Activated T-cell treated with anti-CD3 and anti-CD28 coated beads, Interleukin-2, amount 50 U/mL, for 72 hours (primary cell): ENCODE results near the gene COL19A1. TPM values are rescaled to one million over a fixed set of nuclear protein-coding genes. Genes with fewer than 3 reads are reported as not detected.

Source experiments
- ATAC-seq, 2 donors: fragments of 150-1000 bp; cut with Tn5 transposase; replicated peaks in 1 of 2; 2 replicates each; pipeline ENCODE4 v1.10.0; 2021; ENCODE audit warnings: moderate library complexity in 2 of 2, mild to moderate bottlenecking in 1 of 2
- DNase-seq, 2 donors: peaks; one replicate each; pipeline ENCODE4 v3.0.0; 2021 to 2022; ENCODE audit warnings: mixed read lengths in 1 of 2
- H3K27ac Mint-ChIP-seq: one replicate; pipeline ENCODE4 v1.8.0; 2022; ENCODE audit warnings: mild to moderate bottlenecking, moderate library complexity, mixed read lengths
- H3K27me3 Mint-ChIP-seq: one replicate; pipeline ENCODE4 v1.8.0; 2022; ENCODE audit warnings: low read depth, mixed read lengths
- H3K36me3 Mint-ChIP-seq, 2 donors: one replicate each; pipeline ENCODE4 v1.8.0; 2022; ENCODE audit warnings: mixed read lengths in 2 of 2, mild to moderate bottlenecking in 1 of 2; ENCODE audit not compliant: insufficient read depth in 2 of 2
- H3K4me1 Mint-ChIP-seq: one replicate; pipeline ENCODE4 v1.8.0; 2022; ENCODE audit warnings: low read depth, mixed read lengths
- H3K4me3 Mint-ChIP-seq, 2 donors: one replicate each; pipeline ENCODE4 v1.8.0; 2022; ENCODE audit warnings: mild to moderate bottlenecking in 2 of 2, mixed read lengths in 2 of 2, moderate library complexity in 2 of 2
- H3K9me3 Mint-ChIP-seq, 2 donors: one replicate each; pipeline ENCODE4 v1.8.0; 2022; ENCODE audit warnings: mixed read lengths in 2 of 2
- total RNA-seq, 2 donors: library from RNA; stranded (reverse); gene quantifications; one replicate each; pipeline ENCODE4 v1.2.3, GENCODE V29; 2022

The COL19A1 gene
- total RNA-seq, 2 donors from 2014 or later, result 0.19 to 0.26 TPM

DNA sequence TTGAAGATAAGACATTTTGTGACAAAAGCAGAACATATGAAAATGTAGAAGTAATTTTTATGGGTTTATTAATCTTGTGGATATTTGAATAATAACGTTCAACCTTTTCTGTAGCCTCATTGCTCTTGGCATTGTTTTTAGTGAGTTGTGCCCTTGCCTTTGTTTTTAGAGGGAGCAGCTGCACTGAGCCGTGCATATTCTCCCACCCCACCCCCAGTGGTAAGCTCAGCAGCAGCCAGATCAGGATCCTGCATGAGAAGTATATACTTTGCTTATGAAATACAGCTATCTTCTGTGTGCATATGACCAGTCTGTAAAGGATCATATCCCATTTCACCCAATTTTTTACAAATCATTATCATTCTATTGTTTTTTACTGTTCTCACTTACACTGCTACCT lies 252.3 kb downstream of the COL19A1 start:
- DNase-seq (no peak), ATAC-seq (no peak)
- Mint-ChIP-seq H3K27ac (no peak overlapping the region), H3K9me3 (no peaks in the 10 kb centered on the region), H3K4me3 (no peak overlapping the region), H3K36me3 (no peaks in the 10 kb centered on the region), H3K4me1 (no peaks in the 10 kb centered on the region), H3K27me3 (peaks cover 17% of the 10 kb centered on the region)

DNA sequence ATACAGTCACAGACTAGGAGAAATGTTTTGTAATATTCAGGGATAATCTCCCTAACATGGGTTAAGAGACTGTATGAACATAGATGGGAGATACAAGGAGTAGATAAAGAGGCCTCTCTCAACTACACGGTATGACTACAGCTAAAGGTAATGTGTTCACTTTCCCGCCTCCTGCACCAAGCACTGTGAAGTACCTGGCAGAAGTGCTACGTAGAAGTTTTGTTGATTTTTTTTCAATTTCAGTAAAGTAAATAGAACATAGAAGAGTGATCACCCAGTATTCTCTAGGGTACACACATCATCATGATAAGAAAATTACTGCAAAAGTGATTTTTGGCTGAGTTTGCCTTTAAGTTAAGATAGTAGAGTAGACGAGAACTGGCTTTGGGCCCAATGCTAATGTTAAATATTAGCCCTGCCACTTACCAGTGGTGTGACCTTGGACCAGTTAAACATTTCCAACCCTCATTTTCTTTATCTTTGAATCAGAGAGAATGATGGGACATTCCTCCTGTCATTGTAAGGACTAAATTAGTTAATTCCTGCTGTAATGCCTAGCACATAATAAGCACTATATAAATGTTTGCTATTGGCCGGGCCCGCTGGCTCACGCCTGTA lies 253.0 kb downstream of the COL19A1 start:
- H3K4me3 Mint-ChIP-seq, result no peak overlapping the region
- peaks cover 16% of the 10 kb centered on the region for H3K27me3 Mint-ChIP-seq
- ATAC-seq, result no peak
- H3K27ac Mint-ChIP-seq, result no peak overlapping the region
- no peaks in the 10 kb centered on the region for H3K9me3 Mint-ChIP-seq
- H3K36me3 Mint-ChIP-seq, result no peaks in the 10 kb centered on the region
- no peak for DNase-seq
- no peaks in the 10 kb centered on the region for H3K4me1 Mint-ChIP-seq

DNA sequence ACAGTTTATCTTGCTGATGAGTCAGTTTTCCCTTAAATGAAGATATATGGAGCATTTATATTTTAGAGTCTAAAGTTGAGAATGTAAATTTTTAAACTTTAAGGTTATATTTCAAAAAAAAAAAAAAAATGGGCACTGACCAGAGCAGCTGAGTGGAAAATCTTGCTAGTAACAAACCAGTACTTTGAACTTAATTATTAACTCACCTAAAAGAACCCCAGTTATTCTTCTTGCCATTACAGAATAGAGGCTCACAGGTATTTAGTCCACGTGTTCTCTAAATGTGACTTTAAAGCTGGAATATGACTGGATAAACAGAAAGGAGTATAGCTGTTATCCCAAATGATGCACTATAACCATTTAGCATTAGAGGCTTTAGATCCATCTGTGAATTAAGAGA lies 258.1 kb downstream of the COL19A1 start:
- no peaks in the 10 kb centered on the region for H3K4me1 Mint-ChIP-seq
- H3K27ac Mint-ChIP-seq, result no peak overlapping the region
- ATAC-seq (no peak), DNase-seq (no peak)
- no peaks in the 10 kb centered on the region for H3K36me3 Mint-ChIP-seq
- no peaks in the 10 kb centered on the region for H3K9me3 Mint-ChIP-seq
- H3K27me3 Mint-ChIP-seq, result peaks cover 7% of the 10 kb centered on the region
- no peak overlapping the region for H3K4me3 Mint-ChIP-seq

DNA sequence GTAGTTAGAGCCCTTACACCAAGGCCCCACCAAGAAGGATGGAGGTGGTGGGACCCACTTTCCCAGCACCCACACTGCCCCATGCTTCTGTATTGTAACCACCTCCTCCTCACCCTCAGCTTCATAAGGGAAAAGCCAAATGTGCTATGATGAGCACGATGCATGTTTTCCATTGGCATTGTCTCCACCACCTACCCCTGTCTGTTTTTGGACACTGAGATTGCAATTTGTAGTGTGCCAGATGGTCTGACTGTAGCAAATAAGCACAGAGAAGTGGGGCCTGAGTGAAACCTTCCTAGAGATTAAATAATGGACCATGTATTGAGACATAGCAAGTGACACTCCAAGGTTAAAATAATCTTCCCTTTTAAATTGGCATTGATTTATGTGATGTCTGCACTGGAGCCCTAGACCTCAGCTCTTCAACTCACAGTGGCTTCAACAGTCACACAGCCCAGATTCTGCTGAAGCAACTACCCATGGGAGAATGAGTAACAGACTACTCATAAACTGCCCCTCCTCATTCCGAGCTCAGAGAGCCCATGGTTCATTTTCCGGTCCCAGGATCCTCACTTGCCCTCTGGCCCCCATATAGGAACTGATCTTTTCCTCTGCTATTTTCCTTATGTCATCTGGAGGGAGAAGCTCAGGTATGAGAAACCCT lies 258.7 kb downstream of the COL19A1 start:
- Mint-ChIP-seq H3K27ac (no peak overlapping the region), H3K4me1 (no peaks in the 10 kb centered on the region), H3K4me3 (no peak overlapping the region), H3K9me3 (no peaks in the 10 kb centered on the region), H3K27me3 (peaks cover 7% of the 10 kb centered on the region), H3K36me3 (no peaks in the 10 kb centered on the region)
- DNase-seq (no peak), ATAC-seq (no peak)

DNA sequence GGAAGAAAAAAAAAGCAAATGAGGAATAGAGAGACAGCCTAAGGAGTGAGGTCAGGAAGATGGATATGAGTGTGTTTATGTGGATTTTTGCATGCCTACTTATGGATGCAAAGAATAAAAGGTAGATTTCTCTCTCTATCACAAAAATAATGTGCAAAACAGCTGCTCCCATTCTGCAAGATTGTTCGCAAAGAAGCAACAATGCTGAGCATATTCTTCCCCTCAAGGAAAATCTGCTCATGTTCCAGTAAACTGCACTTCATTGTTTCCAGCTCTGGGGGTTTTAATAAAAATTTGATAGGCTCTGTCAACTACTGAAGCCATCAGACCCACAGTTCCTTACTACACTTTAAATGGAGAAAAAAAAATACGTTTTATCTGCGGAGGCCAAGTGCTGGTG lies 259.2 kb downstream of the COL19A1 start:
- H3K9me3 Mint-ChIP-seq, result no peaks in the 10 kb centered on the region
- H3K36me3 Mint-ChIP-seq, result no peaks in the 10 kb centered on the region
- no peaks in the 10 kb centered on the region for H3K4me1 Mint-ChIP-seq
- H3K27me3 Mint-ChIP-seq, result peaks cover 7% of the 10 kb centered on the region
- ATAC-seq, result no peak
- no peak for DNase-seq
- no peak overlapping the region for H3K4me3 Mint-ChIP-seq
- H3K27ac Mint-ChIP-seq, result no peak overlapping the region

DNA sequence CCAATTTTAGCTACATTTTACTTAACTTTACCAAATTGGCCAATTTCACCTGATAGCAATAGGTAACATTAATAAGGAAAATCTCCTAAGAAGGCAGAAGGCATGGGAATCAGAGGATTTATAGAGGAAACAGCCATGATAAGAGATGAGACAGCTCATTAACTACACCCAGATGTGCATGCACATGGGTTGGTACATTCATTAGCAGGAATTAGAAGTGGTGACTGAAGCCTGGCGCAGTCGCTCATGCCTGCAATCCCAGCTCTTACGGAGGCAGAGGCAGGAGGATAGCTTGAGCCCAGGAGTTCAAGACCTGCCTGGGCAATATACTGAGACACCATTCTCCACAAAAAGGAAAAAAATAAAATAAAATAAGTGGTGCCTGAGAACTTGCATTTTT lies 263.0 kb downstream of the COL19A1 start:
- Mint-ChIP-seq H3K27me3 (peaks cover 7% of the 10 kb centered on the region), H3K27ac (no peak overlapping the region), H3K4me3 (no peak overlapping the region), H3K4me1 (no peaks in the 10 kb centered on the region), H3K36me3 (no peaks in the 10 kb centered on the region), H3K9me3 (no peaks in the 10 kb centered on the region)
- DNase-seq (no peak), ATAC-seq (no peak)

DNA sequence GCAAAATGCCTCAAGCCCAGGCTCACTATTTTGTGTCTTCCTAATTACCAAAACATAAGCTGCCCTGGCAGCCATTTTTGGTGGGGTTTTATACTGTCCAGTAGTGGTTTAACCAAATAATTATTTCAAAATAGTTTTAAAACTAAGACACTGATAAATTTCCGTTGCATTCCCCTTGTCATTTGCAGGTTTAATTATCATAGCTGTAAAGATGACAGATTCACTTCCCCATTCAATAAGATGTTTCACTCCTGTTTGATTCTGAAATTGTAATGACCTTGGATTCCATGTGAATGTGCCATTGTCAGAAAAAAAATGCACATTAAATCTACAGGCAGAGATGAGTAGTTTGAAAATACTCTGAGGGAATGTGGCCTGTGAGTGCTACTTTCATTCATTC lies 264.5 kb downstream of the COL19A1 start:
- ATAC-seq, result no peak
- Mint-ChIP-seq H3K9me3 (no peaks in the 10 kb centered on the region), H3K27me3 (no peaks in the 10 kb centered on the region), H3K27ac (no peak overlapping the region), H3K4me1 (no peaks in the 10 kb centered on the region), H3K36me3 (no peaks in the 10 kb centered on the region), H3K4me3 (no peak overlapping the region)
- DNase-seq, result no peak

DNA sequence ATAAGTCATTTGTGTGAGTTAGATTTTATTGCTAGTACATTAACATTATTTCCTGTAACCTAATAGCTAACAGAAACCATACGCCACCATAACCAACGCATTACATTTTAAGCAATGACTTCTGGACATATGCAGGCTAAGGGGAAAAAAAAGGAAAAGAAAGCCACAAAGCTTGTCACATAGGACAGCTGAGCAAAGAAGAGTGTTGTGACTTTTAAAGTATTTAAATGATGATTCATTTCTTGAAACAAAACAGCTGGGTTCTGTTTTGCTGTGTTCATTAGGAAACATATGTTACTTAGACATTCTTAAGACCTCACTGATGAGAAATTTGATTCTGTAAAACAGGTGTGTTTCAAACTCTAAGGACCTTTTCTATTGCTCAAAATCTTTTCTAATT lies 265.2 kb downstream of the COL19A1 start:
- H3K27me3 Mint-ChIP-seq, result no peaks in the 10 kb centered on the region
- no peak for DNase-seq
- no peaks in the 10 kb centered on the region for H3K4me1 Mint-ChIP-seq
- no peak overlapping the region for H3K4me3 Mint-ChIP-seq
- H3K27ac Mint-ChIP-seq, result no peak overlapping the region
- H3K9me3 Mint-ChIP-seq, result no peaks in the 10 kb centered on the region
- ATAC-seq, result no peak
- no peaks in the 10 kb centered on the region for H3K36me3 Mint-ChIP-seq

DNA sequence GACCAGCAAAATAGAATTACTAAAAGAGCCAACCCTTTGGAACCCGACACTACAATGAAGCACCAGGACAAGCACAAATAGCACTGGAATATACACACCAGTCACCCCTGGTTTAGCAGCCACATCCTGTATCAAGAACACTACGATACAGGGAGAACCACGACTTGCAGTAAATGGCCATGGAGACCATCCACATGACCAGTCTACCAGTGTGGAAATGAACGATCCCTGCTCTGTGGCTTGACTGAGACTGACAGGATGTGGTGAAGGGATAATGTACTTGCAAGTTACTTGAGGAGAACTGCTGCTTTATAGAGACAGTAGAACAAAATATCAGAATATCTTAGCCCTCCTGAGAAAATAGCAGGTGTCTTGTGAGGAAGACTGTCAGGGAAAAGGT lies 266.9 kb downstream of the COL19A1 start:
- no peaks in the 10 kb centered on the region for H3K36me3 Mint-ChIP-seq

DNA sequence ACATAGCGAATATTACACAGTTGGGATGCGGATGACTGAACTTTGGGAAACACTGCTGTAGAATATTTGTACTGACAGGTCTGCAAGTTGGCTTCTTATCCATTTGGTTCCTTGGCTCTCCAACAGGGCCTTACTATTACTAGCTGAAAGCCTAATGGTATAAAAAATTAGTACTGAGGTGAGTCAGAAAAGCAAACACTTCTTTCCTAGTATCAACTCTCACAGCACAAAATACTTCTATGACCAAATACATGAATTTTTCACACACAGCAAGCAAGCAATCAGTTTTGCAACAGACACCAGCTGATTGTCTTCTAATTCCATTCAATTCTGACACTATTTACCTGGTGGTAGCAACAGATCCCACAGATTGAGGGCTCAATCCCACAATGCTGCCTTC lies 268.2 kb downstream of the COL19A1 start:
- Mint-ChIP-seq H3K36me3 (no peaks in the 10 kb centered on the region), H3K27me3 (peaks cover 21% of the 10 kb centered on the region), H3K27ac (no peak overlapping the region), H3K4me3 (no peak overlapping the region), H3K4me1 (no peaks in the 10 kb centered on the region), H3K9me3 (no peaks in the 10 kb centered on the region)
- ATAC-seq, result no peak
- no peak for DNase-seq

More for the DNA sequence above, 266.9 kb downstream of the COL19A1 start:
- Mint-ChIP-seq H3K9me3 (no peaks in the 10 kb centered on the region), H3K27ac (no peak overlapping the region), H3K27me3 (peaks cover 11% of the 10 kb centered on the region), H3K4me3 (no peak overlapping the region), H3K4me1 (no peaks in the 10 kb centered on the region)
- DNase-seq (no peak), ATAC-seq (no peak)

DNA sequence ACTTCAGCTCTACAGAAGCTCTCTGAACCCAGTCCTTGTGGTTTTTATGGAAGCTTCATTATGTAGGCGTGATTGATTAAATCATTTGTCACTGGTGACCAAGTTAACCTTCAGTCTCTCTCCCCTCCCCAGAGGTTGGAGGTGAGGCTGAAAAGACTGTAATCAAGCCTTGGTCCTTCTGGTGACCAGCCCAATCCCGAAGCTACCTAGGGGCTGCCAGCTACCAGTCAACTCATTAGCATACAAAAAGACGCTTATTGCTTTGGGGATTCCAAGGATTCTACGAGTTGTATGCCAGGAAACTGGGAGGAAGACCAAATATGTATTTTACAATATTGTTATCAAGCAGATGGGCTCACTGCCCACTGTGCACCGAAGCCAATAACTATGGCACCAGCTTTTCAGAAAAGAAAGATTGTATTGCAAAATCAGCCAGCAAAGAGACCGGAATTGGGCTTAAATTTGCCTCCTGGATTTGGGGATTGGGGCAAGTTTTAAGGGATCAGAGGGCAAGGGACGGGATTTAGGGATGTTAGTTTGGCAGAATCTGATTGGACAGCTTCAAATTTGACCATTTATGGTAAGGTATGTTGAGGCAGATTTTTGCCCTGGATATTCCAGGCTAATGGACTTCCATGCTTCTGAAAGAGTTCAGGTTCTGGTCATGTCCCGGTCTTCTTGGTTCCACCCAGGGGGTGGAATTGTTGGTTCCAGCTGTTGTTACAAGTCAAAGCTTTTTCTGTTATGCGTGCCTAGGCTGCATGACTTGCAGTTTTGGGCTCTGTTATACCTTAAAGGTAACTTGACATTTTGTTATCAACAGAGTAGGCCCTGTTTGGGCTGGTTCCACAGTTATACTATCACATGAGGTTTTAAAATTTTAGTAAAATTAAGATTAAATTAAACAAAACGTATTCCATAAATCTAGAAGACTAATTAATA lies 269.1 kb downstream of the COL19A1 start:
- Mint-ChIP-seq H3K9me3 (no peaks in the 10 kb centered on the region), H3K27me3 (peaks cover 22% of the 10 kb centered on the region), H3K36me3 (no peaks in the 10 kb centered on the region), H3K4me3 (no peak overlapping the region), H3K27ac (no peak overlapping the region), H3K4me1 (no peaks in the 10 kb centered on the region)
- DNase-seq (no peak), ATAC-seq (no peak)

DNA sequence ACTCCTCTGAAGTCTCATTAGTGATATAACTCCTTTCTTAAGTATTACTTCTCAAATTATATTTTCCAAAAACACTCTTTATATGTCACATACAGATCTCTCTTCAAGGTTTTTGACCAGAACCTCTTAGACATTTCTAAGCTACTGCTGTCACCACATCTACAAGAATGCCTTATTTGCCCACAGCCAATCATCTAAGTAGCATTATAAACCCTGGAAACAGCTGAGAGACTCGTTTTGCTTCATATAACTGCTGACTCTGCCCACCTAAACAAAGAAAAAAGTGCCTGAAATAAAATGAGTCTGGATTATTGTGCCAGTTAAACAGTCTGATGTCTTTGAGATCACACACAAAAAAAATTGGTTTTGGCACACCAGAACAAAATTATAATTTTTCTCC lies 270.6 kb downstream of the COL19A1 start:
- Mint-ChIP-seq H3K27me3 (peaks cover 22% of the 10 kb centered on the region), H3K9me3 (no peaks in the 10 kb centered on the region), H3K4me1 (no peaks in the 10 kb centered on the region), H3K36me3 (no peaks in the 10 kb centered on the region), H3K4me3 (no peak overlapping the region), H3K27ac (no peak overlapping the region)
- ATAC-seq, result no peak
- DNase-seq, result no peak

DNA sequence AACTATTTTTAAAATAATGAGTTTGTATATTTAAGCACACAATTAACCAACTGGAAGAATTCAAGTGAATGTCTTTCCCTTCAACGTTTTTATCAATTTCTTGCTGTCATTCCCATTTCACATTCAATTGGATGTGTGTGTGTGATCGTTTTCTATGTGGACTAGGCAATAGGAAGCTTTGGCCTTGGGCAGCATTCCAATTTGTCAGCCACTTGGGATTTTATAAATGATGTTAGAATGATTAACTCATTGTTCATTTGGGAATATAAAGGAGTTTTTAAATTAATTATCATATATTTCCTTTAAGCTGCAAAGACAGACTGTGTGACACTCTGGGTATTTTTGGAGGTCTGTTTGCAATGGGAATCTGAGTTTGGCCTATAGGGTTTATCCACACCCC lies 274.1 kb downstream of the COL19A1 start:
- Mint-ChIP-seq H3K27ac (no peak overlapping the region), H3K9me3 (peaks cover 0 to 2% of the 10 kb centered on the region in 2 donors), H3K4me3 (no peak overlapping the region), H3K4me1 (no peaks in the 10 kb centered on the region), H3K36me3 (no peaks in the 10 kb centered on the region), H3K27me3 (peaks cover 22% of the 10 kb centered on the region)
- no peak for DNase-seq
- no peak for ATAC-seq
